K562 (cell line): ENCODE results near the gene MBD5. TPM values are rescaled to one million over a fixed set of nuclear protein-coding genes. Genes with fewer than 3 reads are reported as not detected.

ENCODE experiments used
- ARHGAP35 ChIP-seq: fragments of 450-650 bp; IDR thresholded peaks from 2 replicates; pipeline ENCODE4 v1.6.1; 2018; ENCODE audit not compliant: partially characterized antibody
- EHMT2 ChIP-seq: fragments of 450-650 bp; IDR thresholded peaks from 2 replicates; pipeline ENCODE4 v1.6.1; 2018; ENCODE audit warnings: antibody characterized with exemption
- GABPB1 ChIP-seq: sonication (generic); formaldehyde crosslinking; IDR thresholded peaks from 2 replicates; pipeline ENCODE4 v1.8.0; 2022; ENCODE audit warnings: mild to moderate bottlenecking, missing genetic modification reagents
- LEF1 ChIP-seq: fragments of 450-650 bp; IDR thresholded peaks from 2 replicates; pipeline ENCODE4 v1.6.1; 2016; ENCODE audit warnings: mild to moderate bottlenecking
- NR1H2 ChIP-seq: sonication (generic); formaldehyde crosslinking; IDR thresholded peaks from 2 replicates; pipeline ENCODE4 v1.4.0; 2020; ENCODE audit warnings: mild to moderate bottlenecking, missing genetic modification reagents
- NRF1 ChIP-seq, 2 experiments: fragments of 450-650 bp; IDR thresholded peaks in 1 of 2; conservative IDR thresholded peaks in 1 of 2; 2 replicates each; pipeline ENCODE4 v1.6.1; 2014; ENCODE audit warnings: mild to moderate bottlenecking in 2 of 2
- PHF8 ChIP-seq: fragments of 200-600 bp; sonication (generic); IDR thresholded peaks from 2 replicates; pipeline ENCODE4 v1.6.1; 2012; ENCODE audit warnings: mixed run types, mild to moderate bottlenecking, inconsistent platforms, low read length, moderate library complexity, borderline replicate concordance
- RBM39 ChIP-seq: fragments of 200-400 bp; formaldehyde crosslinking; optimal IDR thresholded peaks from 2 replicates; pipeline ENCODE3; 2018; ENCODE audit warnings: low read depth, low read length
- RCOR1 ChIP-seq, 2 experiments: IDR thresholded peaks; 2 replicates each; pipeline ENCODE4 v1.6.1; 2012; ENCODE audit warnings: low read depth in 2 of 2, low read length in 2 of 2, borderline replicate concordance in 1 of 2, improper control_type of control experiment in 1 of 2
- SAFB2 ChIP-seq: fragments of 200-400 bp; formaldehyde crosslinking; IDR thresholded peaks from 2 replicates; pipeline ENCODE4 v1.6.1; 2018; ENCODE audit warnings: borderline replicate concordance, low read length, low read depth, moderate library complexity; ENCODE audit not compliant: severe bottlenecking
- SNRNP70 ChIP-seq: fragments of 200-400 bp; formaldehyde crosslinking; optimal IDR thresholded peaks from 2 replicates; pipeline ENCODE3; 2017; ENCODE audit warnings: low read depth, low read length
- TRIM24 ChIP-seq, 2 experiments: fragments of 450-650 bp; IDR thresholded peaks; 2 replicates each; pipeline ENCODE4 v1.6.1; 2016
- UBTF ChIP-seq, 2 experiments: IDR thresholded peaks; 2 replicates each; pipeline ENCODE4 v1.6.1; 2012; ENCODE audit warnings: improper control_type of control experiment in 2 of 2, low read depth in 2 of 2, low read length in 2 of 2, borderline replicate concordance in 1 of 2
- ZBTB17 ChIP-seq: fragments of 450-650 bp; formaldehyde crosslinking; IDR thresholded peaks from 2 replicates; pipeline ENCODE4 v1.4.0; 2020; ENCODE audit warnings: mild to moderate bottlenecking
- ZC3H4 ChIP-seq: sonication (generic); formaldehyde crosslinking; IDR thresholded peaks from 2 replicates; pipeline ENCODE4 v1.9.0; 2021; ENCODE audit warnings: missing genetic modification reagents, borderline replicate concordance
- ZNF512 ChIP-seq: IDR thresholded peaks from 2 replicates; pipeline ENCODE4 v1.6.1; 2016; ENCODE audit warnings: missing genetic modification characterization, missing compliant biosample characterization
- polyA plus RNA-seq, 8 experiments: library from polyadenylated mRNA; depleted of rRNA in 4 of 8; stranded (reverse) in 5 of 8; unstranded in 3 of 8; fragments of >200 nt; fragmentation: Nextera tagmentation in 2 of 8; fragmentation: Illumina TruSeq in 1 of 8; extraction: Ambion mirVana in 2 of 8; extraction: Trizol in 1 of 8; gene quantifications; 2 replicates each; pipeline versions ENCODE4 v1.2.1 to v1.2.3, GENCODE V29; 2011 to 2014; ENCODE audit warnings: inconsistent platforms in 1 of 8, missing spikeins in 1 of 8
- total RNA-seq, 7 experiments: library from RNA; depleted of rRNA in 6 of 7; stranded (reverse); fragments of >200 nt in 6 of 7; fragmentation: Illumina TruSeq in 2 of 7; extraction: Trizol in 2 of 7; gene quantifications; 2 replicates each; pipeline versions ENCODE4 v1.2.1 to v1.2.3, GENCODE V29; 2011 to 2021; ENCODE audit warnings: low replicate concordance in 1 of 7
- TF ChIP-seq, protein P1 (sequence below): fragments of 250-450 bp; sonication (Bioruptor Pico); IDR thresholded peaks from 2 replicates; pipeline ENCODE4 v1.5.1; 2021; ENCODE audit warnings: mild to moderate bottlenecking
- TF ChIP-seq, protein P2 (sequence below): sonication (generic); formaldehyde crosslinking; IDR thresholded peaks from 2 replicates; pipeline ENCODE4 v1.8.0; 2022; ENCODE audit warnings: mild to moderate bottlenecking, missing genetic modification reagents

MBD5 gene
- total and polyA plus RNA-seq, 9 of the 15 experiments (the other 6 are each of a cell fraction or from before 2014, with no cell fraction given): 3.4 to 14.5 (median 9.0) TPM

- no peak for TF ChIP-seq SNRNP70
- peak; percentile 47; the same call in 1 of the 2 replicates for TF ChIP-seq GABPB1 (CRISPR knock-in tag)
- no peak for TF ChIP-seq PHF8
- 0 out of 4 replicates have a peak, but pooled peaks of 1 of the 2 experiments have one; percentile 14 for TF ChIP-seq RCOR1 (IDR thresholded peaks at IDR 0.05; ENCODE audit: borderline replicate concordance in 1 of 2, low read depth in 2 of 2, low read length in 2 of 2)
- TF ChIP-seq TRIM24 (IDR thresholded peaks at IDR 0.05): no peak
- no peak for TF ChIP-seq ZBTB17 (CRISPR knock-in tag)
- no peak for TF ChIP-seq RBM39
- TF ChIP-seq, protein P1, sequence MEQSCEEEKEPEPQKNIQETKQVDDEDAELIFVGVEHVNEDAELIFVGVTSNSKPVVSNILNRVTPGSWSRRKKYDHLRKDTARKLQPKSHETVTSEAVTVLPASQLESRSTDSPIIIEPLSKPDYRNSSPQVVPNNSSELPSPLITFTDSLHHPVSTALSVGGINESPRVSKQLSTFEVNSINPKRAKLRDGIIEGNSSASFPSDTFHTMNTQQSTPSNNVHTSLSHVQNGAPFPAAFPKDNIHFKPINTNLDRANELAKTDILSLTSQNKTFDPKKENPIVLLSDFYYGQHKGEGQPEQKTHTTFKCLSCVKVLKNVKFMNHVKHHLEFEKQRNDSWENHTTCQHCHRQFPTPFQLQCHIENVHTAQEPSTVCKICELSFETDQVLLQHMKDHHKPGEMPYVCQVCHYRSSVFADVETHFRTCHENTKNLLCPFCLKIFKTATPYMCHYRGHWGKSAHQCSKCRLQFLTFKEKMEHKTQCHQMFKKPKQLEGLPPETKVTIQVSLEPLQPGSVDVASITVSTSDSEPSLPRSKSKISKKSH (CRISPR knock-in tag): no peak
- 0 out of 2 replicates have a peak, but pooled peaks have one; percentile 33 for TF ChIP-seq EHMT2
- TF ChIP-seq ZNF512 (tag): no peak
- TF ChIP-seq ARHGAP35: no peak
- no peak for TF ChIP-seq UBTF (IDR thresholded peaks at IDR 0.05; ENCODE audit: borderline replicate concordance in 1 of 2, low read depth in 2 of 2, low read length in 2 of 2)
- peak; percentile 21 to 35; a peak in 1 of 4 replicates for TF ChIP-seq NRF1 (conservative IDR thresholded peaks at IDR 0.05 in 1 of 2, IDR thresholded peaks at IDR 0.05 in 1 of 2)
- TF ChIP-seq SAFB2: no peak
- TF ChIP-seq LEF1: no peak
- no peak for TF ChIP-seq NR1H2
- no peak for TF ChIP-seq ZC3H4
- TF ChIP-seq, protein P2, sequence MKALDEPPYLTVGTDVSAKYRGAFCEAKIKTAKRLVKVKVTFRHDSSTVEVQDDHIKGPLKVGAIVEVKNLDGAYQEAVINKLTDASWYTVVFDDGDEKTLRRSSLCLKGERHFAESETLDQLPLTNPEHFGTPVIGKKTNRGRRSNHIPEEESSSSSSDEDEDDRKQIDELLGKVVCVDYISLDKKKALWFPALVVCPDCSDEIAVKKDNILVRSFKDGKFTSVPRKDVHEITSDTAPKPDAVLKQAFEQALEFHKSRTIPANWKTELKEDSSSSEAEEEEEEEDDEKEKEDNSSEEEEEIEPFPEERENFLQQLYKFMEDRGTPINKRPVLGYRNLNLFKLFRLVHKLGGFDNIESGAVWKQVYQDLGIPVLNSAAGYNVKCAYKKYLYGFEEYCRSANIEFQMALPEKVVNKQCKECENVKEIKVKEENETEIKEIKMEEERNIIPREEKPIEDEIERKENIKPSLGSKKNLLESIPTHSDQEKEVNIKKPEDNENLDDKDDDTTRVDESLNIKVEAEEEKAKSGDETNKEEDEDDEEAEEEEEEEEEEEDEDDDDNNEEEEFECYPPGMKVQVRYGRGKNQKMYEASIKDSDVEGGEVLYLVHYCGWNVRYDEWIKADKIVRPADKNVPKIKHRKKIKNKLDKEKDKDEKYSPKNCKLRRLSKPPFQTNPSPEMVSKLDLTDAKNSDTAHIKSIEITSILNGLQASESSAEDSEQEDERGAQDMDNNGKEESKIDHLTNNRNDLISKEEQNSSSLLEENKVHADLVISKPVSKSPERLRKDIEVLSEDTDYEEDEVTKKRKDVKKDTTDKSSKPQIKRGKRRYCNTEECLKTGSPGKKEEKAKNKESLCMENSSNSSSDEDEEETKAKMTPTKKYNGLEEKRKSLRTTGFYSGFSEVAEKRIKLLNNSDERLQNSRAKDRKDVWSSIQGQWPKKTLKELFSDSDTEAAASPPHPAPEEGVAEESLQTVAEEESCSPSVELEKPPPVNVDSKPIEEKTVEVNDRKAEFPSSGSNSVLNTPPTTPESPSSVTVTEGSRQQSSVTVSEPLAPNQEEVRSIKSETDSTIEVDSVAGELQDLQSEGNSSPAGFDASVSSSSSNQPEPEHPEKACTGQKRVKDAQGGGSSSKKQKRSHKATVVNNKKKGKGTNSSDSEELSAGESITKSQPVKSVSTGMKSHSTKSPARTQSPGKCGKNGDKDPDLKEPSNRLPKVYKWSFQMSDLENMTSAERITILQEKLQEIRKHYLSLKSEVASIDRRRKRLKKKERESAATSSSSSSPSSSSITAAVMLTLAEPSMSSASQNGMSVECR: no peak
Measured at GRCh38 chr2:148509288-148509902, 488.5 kb downstream of the MBD5 start (continued).
